NCI-H774 (cell line): Measurements from ENCODE around the gene LRRC37B.
"Not testable (repeated sequence)": the region's sequence is repeated elsewhere in the genome, so short reads cannot be mapped to it uniquely, and the experiment has no call there.

Experiments
- DNase-seq: peaks from one replicate; lab custom pipeline; 2025; lab: John Stamatoyannopoulos, UW

The LRRC37B gene

DNA sequence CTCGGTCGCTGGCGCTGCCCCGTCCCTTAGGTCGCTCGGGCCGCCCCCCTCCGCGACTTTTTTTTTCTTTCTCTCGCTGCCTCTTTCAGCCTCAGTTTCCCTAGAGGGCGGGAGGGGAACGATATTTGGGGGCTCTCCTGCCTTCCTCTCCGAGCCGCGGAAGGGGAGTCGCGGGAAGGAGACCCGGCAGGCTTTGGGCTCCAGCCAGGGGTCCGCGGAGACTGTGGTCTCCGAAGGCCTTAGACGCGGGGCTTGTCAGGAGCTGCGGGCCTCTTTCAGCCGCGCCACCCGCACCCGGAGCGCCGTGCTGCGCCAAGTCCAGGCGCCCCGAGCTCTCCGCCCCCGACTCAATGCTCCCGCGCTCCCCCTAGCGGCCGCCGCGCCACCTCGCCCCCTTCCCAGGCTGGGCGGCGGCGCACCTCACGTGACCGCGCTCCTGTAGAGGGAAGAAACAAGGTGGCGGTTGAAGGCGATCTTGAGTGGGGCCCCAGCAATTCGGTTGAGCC, at the start of gene LRRC37B:
TSS of gene LRRC37B (plus strand) at position 427 of the 506 bp plus-strand sequence. CDS start 14,010 bp downstream, outside the sequence.
- DNase-seq, result peak; percentile 80

DNA sequence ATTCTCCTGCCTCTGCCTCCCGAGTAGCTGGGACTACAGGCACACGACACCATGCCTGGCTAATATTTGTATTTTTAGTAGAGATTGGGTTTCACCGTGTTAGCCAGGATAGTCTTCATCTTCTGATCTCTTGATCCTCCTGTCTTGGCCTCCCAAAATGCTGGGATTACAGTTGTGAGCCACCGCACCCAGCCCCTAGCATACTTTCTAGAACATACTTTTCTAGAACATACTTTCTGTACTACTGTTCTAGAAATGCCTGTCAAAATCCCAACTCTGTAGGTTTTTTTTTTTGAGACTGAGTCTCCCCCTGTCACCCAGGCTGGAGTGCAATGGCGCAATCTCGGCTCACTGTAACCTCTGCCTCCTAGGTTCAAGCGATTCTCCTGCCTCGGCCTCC, 43.1 kb upstream of the LRRC37B start:
- DNase-seq, result not testable (repeated sequence)

DNA sequence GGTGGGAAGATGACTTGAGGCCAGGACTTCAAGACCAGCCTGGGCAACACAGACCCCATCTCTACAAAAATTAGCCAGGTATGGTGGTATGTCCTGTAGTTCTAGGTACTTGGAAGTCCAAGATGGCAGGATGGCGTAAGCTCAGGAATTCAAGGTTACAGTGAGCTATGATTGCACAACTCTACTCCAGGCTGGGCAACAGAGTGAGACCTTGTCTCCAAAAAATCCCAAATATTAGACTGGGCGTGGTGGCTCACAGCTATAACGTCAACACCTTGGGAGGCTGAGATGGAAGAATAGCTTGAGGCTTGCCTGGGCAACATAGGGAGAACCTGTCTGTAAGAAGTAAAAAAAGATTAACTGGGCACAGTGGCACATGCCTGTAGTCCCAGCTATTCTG, 39.5 kb upstream of the LRRC37B start:
- DNase-seq, result no peak

DNA sequence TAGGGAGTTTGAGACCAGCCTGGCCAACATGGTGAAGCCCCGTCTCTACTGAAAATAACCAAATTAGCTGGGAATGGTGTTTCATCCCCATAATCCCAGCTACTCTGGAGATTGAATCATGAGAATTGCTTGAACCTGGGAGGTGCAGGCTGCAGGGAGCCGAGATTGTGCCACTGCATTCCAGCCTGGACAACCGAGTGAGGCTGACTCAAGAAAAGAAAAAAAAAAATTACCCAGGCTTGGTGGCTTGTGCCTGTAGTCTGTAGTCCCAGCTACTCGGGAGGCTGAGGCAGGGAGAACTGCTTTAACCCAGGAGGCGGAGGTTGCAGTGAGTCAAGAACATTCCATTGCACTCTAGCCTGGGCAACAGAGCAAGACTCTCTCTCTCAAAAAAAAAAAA, 36.8 kb upstream of the LRRC37B start:
- DNase-seq, result not testable (repeated sequence)

GRCh38 chr17:31974269-31975071, 32.7 kb upstream of the LRRC37B start:
- DNase-seq, result not testable (repeated sequence)

- not testable (repeated sequence) for DNase-seq
These were observed 31.8 kb upstream of the LRRC37B start for GRCh38 chr17:31975391-31975790.

DNA sequence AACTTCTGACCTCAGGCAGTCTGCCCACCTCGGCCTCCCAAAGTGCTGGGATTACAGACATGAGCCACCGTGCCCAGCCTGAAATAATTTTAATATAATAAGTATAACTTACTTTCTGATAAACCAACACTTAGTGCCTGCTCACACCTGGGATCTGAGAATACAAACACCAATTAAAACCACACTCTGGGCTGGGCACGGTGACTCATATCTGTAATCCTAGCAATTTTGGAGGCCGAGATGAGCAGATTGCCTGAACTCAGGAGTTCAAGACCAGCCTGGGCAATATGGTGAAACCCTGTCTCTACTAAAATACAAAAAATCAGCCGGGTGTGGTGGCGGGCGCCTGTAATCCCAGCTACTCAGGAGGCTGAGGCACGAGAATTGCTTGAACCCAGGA, 15.4 kb upstream of the LRRC37B start:
- not testable (repeated sequence) for DNase-seq

DNA sequence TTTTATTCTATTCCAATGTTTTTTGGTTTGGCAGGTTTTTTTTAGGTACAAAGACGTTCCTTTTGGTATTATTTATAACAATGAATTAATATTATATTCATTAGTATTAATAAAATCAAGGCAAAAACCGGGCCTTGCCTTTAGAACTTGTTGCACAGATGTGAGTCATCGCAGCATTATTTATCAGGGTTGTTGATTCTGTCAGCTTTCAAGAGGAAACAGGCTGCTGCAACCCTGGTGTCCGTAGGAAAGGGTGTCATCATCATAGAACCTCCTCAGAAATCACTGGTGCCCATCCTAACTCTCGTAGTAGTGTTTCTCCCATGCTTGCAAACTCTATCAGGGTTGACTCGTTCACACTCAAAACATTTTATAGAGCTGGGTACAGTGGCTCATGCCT, 10.2 kb upstream of the LRRC37B start:
- no peak for DNase-seq

DNA sequence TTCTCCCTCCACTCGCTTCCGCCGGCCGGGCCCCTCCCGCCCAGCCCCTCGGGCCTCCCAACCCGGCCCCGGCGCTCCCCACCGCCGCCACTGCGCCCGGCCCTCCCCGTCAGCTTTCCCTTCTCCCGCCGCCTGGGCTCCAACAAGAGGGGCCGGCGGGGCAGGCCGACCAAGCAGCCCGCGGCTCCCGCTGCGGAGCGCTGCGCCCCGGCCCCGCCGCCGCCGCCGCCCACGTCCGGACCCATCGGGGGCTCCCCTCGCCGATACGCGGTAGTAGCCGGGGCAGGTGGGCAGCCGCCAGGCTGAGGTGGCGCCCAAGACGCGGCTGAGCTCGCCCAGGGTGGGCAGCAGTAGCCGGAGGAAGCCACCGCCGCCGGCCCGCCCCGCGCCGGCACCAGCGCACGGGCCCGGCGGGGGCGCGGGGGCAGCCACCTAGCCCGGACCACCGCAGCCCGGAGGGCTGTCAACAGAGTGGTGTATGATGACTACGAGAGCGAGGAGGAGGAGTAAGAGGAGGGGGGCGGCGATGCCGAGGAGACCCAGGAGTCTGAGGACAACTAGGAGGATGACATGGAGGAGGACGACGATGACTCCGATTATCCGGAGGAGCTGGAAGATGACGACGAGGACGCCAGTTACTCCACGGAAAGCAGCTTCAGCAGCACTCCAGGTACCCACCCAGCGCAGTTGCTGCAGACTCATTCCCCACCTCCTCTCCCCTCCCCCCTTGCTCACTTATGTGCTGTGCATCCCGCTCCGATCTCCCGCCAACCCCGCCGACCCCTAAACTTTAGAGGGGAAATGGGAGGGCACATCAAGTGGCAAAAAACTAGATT, 498 bp downstream of the LRRC37B start:
- peak; percentile 11 for DNase-seq

GRCh38 chr17:32009262-32009542, 2.0 kb downstream of the LRRC37B start:
- DNase-seq, result no peak

DNA sequence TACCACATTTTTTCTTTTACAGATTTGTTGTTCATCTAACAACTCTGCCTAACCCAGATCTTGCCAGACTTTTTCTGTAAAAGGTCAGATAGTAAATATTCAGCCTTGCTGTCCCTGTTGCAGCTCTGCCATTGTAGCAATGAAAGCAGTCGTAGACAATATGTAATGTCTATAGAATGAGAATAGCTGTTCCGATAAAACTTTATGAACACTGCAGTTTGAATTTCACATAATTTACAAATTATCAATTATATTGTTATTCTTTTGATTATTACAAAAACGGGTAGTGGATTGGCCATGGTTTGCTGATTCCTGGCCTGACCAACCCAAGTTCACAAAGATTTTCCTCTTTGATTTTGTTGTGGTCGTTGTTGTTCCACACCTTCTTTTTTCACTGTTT, 2.9 kb downstream of the LRRC37B start:
- no peak for DNase-seq

GRCh38 chr17:32015245-32016013, 8.2 kb downstream of the LRRC37B start:
- peak; percentile 88 for DNase-seq

- no peak for DNase-seq
These were observed 9.0 kb downstream of the LRRC37B start for GRCh38 chr17:32016231-32016630.

DNA sequence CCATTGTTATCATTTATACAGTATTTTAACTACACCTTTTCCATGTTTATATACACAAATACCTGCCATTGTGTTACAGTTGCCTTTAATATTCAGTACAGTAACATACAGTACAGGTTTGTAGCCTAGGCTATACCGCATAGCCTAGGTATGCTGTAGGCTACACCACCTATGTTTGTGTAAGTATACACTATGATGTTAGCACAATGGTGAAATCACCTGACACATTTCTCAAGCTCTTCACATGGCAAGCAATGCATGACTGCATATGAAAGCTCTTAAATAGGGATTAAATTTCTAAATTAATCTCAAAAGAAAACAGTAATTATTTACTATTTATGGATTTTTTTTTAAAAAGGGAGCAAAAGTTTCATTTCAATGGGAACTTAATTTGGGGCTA, 12.0 kb downstream of the LRRC37B start:
- no peak for DNase-seq

GRCh38 chr17:32020943-32021614, 13.9 kb downstream of the LRRC37B start:
- no peak for DNase-seq

DNA sequence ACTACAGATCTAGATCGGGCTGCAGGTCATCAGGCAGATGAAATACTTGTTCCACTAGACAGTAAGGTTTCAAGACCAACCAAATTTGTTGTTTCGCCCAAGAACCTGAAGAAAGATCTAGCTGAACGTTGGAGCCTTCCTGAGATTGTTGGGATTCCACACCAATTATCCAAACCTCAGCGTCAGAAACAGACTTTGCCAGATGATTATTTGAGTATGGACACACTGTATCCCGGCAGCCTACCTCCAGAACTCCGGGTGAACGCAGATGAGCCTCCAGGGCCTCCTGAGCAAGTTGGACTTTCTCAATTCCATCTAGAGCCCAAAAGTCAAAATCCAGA, 14.4 kb downstream of the LRRC37B start:
- DNase-seq, result no peak

- DNase-seq, result not testable (repeated sequence)
These were observed 15.4 kb downstream of the LRRC37B start for GRCh38 chr17:32022554-32022953.

- not testable (repeated sequence) for DNase-seq
These were observed 20.1 kb downstream of the LRRC37B start for GRCh38 chr17:32027271-32027670.

GRCh38 chr17:32033223-32033622, 26.0 kb downstream of the LRRC37B start:
- DNase-seq, result no peak

- DNase-seq, result not testable (repeated sequence)
These were observed 26.6 kb downstream of the LRRC37B start for GRCh38 chr17:32033812-32034211.

DNA sequence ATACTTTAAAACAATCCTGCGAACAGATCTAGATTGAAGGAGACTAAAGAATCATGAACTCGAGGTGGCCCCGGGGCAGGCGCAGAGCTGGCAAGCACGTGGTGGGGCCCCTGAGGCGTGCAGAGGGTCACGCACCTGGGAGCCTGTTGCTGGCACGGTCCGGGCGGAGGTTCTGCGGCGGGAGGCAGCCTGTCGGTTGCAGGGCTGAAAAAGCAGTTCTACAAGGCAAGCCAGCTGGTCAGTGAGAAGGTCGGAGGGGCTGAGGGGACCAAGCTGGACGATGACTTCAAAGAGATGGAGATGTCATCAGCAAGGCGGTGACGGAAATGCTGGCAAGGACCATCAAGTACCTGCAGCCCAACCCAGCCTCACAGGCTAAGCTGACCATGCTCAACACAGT, 33.1 kb downstream of the LRRC37B start:
- DNase-seq, result not testable (repeated sequence)
